ENCODE data around the gene ENPP7. TPM values are rescaled to one million over a fixed set of nuclear protein-coding genes. Genes with fewer than 3 reads are reported as not detected.

The ENPP7 gene
- total RNA-seq, 1 donor, result not detected

DNA sequence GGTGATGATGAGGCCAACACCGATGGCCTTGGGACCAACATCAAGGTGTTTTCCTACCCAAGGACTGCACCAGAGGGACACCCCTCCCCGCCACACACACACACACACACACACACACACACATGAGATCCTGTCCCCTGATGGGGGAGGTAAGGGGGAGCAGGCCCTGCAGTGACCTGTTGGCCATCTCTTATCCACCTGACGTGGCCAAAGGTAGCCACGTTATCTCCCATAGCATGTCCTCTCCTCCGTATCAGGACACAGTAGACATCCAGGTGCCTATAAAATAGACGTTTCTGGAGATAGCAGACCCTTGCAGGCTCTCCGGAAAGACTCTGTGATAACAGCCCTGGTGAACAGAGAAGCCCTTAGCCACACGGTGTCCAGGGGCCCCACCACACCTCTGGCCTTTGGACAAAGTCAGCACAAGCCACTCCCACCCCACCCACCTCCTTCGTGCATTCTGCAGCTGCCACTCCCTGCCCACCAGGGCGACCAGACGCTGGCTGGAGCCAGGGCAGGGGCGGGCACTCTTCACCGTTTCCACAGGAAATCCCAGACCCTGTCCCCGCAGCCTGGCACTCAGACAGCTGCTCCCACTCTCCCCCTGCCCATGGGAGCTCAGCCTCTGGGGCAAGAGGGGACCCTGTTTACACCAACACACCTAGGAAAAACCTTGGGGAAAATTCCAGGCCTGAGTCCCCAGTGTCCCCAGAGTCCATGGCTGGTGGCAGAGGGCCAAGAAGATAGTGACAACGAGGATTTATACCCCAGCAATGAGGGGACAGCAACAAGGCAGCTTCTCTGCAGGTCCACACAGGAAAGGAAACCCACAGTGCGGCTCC lies 15.4 kb upstream of the ENPP7 start:
- Histone ChIP-seq H3K9me3 (ENCODE audit: low read depth, low read length) (no peaks in the 10 kb centered on the region), H3K27me3 (ENCODE audit: insufficient read depth, low read length) (no peaks in the 10 kb centered on the region), H3K4me1 (ENCODE audit: insufficient read depth, low read length) (no peaks in the 10 kb centered on the region), H3K4me3 (ENCODE audit: low read length) (no peak overlapping the region)

DNA sequence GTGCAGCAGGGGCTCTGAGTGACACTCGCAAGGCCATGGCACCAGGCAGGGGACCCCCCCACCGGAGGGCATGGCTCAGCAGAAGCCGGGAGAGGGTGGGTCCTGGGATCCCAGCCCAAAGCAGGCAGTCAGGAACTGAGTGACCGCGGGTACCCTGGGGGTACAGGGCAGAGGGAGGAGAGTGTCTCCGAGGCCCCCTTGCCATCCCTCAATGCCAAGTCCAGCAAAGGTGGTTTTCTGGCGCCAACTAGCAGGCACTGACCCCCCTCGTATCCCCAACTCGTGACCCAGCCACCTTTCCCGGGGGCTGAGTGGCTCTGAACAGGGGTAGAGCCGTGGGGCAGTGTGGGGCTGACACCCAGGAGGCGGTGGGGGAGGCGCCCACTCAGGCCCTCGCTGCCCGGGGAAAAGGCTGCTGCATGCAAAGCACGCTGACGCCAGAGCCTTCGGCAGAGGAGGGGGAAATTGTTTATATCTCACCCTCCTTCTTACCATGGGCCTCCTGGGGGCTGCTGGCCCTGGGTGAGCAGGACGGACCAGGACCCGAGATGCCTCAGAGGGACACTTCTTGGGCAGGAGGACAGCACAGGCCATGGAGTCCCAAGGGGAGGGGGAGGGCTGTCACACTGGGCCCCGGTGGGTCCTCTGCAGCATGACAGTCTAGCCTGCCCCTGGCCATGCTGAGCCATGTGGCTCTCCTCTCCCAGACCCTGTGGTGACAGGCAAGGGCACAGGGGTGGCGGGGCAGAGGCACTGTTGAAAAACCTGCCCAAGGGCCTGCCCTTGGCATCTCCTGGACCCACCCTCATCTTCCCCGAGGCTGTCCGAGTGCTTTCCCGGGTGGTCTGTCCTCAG lies 14.6 kb upstream of the ENPP7 start:
- Histone ChIP-seq H3K4me1 (ENCODE audit: insufficient read depth, low read length) (no peaks in the 10 kb centered on the region), H3K9me3 (ENCODE audit: low read depth, low read length) (no peaks in the 10 kb centered on the region), H3K4me3 (ENCODE audit: low read length) (no peak overlapping the region), H3K27me3 (ENCODE audit: insufficient read depth, low read length) (no peaks in the 10 kb centered on the region)

DNA sequence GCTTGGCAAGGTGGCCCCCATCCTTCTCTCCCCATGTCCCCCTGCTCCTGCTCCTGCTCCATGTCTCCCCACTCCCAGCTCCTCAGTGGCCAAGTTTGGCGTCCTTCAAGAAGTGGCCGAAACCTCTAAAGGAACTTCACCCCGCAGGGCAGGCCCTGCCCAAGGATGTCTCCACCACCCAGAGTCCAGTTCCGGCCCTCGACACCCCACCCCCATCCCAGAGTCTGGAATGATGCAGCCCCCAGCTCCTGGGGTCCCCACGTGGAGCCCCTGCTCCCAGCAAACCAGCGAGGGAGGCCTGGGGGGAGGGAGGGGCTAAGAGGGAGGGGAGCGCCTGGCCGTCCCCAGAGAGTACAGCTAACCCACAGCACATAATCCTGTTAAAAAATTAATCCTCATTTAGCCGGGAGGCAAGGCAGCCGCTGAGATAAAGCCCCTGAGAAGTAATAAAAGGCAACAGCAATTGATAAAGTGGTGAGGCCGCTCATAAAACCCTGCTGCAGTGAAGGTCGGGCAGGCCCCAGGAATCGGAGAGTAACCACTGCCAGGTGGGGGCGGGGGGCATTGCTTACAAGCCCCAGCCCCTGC lies 9.9 kb upstream of the ENPP7 start:
- Histone ChIP-seq H3K4me1 (ENCODE audit: insufficient read depth, low read length) (no peaks in the 10 kb centered on the region), H3K9me3 (ENCODE audit: low read depth, low read length) (no peaks in the 10 kb centered on the region), H3K27me3 (ENCODE audit: insufficient read depth, low read length) (no peaks in the 10 kb centered on the region), H3K4me3 (ENCODE audit: low read length) (no peak overlapping the region)

GRCh38 chr17:79721993-79722671 lies 8.6 kb upstream of the ENPP7 start:
- no peaks in the 10 kb centered on the region for H3K4me1 ChIP-seq (ENCODE audit: insufficient read depth, low read length)
- no peaks in the 10 kb centered on the region for H3K27me3 ChIP-seq (ENCODE audit: insufficient read depth, low read length)
- no peak overlapping the region for H3K4me3 ChIP-seq (ENCODE audit: low read length)
- no peaks in the 10 kb centered on the region for H3K9me3 ChIP-seq (ENCODE audit: low read depth, low read length)

DNA sequence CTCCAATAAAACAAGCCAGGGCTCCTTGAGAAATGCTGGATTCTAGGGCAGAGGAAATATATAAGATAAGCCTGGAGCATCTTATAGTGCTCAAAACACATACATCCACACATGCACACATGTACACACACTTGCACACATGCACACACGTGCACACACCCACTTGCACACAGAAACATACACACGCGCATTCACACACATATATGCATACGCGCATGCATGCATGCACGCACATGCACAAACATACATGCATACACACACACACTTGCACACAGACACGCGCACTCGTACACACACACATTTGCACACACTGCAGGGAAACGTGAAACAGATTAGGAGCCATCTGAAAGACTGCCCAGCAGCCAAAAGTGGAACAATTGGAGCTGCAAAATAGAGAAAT lies 8.0 kb upstream of the ENPP7 start:
- no peak overlapping the region for H3K4me3 ChIP-seq (ENCODE audit: low read length)
- H3K27me3 ChIP-seq (ENCODE audit: insufficient read depth, low read length), result no peaks in the 10 kb centered on the region
- no peaks in the 10 kb centered on the region for H3K4me1 ChIP-seq (ENCODE audit: insufficient read depth, low read length)
- H3K9me3 ChIP-seq (ENCODE audit: low read depth, low read length), result no peaks in the 10 kb centered on the region

DNA sequence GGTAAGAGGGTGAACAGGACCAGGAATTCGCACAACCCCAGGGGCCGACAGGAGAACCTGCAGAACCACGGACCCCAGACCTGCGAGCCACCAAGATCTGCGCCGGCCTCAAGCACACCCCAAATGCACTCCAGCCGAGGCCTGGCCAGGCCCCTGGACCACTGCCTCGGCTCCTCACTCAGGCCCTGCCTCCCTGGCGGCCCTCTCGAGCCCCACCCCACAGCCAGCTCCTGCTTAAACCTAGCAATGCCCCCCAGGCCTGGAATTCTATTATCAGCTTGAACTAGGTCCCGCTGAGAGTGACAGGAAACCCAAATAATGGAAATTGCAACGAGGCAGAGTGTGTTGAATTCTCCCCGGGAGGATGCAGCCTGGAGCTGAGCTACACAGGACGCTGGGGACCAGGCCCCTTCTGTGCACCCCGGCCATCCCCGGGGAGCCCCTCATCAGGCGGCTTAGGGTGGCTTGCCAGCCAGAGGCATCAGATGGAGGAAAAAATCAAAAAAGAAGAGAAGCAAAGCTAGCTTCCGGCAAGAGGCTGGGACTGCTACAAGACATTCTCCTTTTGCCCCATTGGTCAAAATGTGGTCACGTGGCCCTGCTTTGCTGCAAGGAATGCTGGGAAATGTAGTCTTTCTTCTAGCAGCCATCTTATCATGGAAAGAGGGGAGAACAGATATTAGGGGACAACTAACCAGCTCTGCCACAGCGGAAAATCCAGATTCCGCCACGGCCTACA lies 2.4 kb upstream of the ENPP7 start:
- H3K4me1 ChIP-seq (ENCODE audit: insufficient read depth, low read length), result peaks cover 11% of the 10 kb centered on the region
- H3K9me3 ChIP-seq (ENCODE audit: low read depth, low read length), result no peaks in the 10 kb centered on the region
- no peaks in the 10 kb centered on the region for H3K27me3 ChIP-seq (ENCODE audit: insufficient read depth, low read length)
- H3K4me3 ChIP-seq (ENCODE audit: low read length), result no peak overlapping the region

- no peak overlapping the region for H3K4me3 ChIP-seq (ENCODE audit: low read length)
- H3K4me1 ChIP-seq (ENCODE audit: insufficient read depth, low read length), result peaks cover 14% of the 10 kb centered on the region
- no peaks in the 10 kb centered on the region for H3K27me3 ChIP-seq (ENCODE audit: insufficient read depth, low read length)
- no peaks in the 10 kb centered on the region for H3K9me3 ChIP-seq (ENCODE audit: low read depth, low read length)
These were observed 1.8 kb upstream of the ENPP7 start for GRCh38 chr17:79728908-79729471.

DNA sequence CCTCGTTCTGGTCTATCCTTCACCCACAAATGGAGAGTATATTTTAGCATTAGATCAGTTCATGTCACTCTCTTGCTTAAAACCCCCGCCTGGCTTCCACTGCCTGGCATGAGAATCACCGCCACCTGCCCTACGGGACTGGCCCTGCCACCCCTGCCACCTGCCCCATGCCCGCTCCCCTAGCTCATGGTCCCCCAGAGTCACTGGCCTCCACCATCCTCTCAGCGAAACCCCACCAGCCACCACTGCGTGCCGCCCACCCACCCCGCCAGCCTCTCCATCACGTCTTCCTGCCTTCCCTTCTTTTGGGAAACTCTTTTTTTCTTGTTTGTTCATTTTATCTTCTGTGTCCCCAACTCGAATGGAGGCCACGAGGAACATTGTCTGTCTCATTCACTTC lies 982 bp upstream of the ENPP7 start:
- H3K4me1 ChIP-seq (ENCODE audit: insufficient read depth, low read length), result peaks cover 14% of the 10 kb centered on the region
- no peaks in the 10 kb centered on the region for H3K9me3 ChIP-seq (ENCODE audit: low read depth, low read length)
- no peak overlapping the region for H3K4me3 ChIP-seq (ENCODE audit: low read length)
- H3K27me3 ChIP-seq (ENCODE audit: insufficient read depth, low read length), result no peaks in the 10 kb centered on the region

DNA sequence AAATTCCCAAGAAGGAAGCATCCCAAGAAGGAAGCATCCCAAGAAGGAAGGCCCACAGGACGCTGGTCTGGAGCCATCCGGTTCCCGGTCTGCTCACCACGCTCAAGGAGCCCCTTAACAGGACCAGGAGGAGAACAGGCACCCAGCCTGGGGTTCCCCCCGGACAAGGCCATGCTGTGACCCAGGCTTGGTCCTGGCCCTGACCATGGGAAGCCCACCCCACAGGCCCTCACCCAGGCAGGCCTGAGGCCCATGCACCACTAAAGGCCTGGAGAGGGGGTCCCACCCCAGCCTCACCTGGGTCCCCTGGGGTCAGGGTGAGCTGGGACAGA lies 340 bp upstream of the ENPP7 start:
- Histone ChIP-seq H3K4me1 (ENCODE audit: insufficient read depth, low read length) (peaks cover 14% of the 10 kb centered on the region), H3K27me3 (ENCODE audit: insufficient read depth, low read length) (no peaks in the 10 kb centered on the region), H3K9me3 (ENCODE audit: low read depth, low read length) (no peaks in the 10 kb centered on the region), H3K4me3 (ENCODE audit: low read length) (no peak overlapping the region)

- Histone ChIP-seq H3K27me3 (ENCODE audit: insufficient read depth, low read length) (no peaks in the 10 kb centered on the region), H3K9me3 (ENCODE audit: low read depth, low read length) (no peaks in the 10 kb centered on the region), H3K4me1 (ENCODE audit: insufficient read depth, low read length) (peaks cover 14% of the 10 kb centered on the region), H3K4me3 (ENCODE audit: low read length) (no peak overlapping the region)
These were observed 1.5 kb downstream of the ENPP7 start for GRCh38 chr17:79732254-79732653.

GRCh38 chr17:79732804-79733691 lies 2.3 kb downstream of the ENPP7 start:
- peaks cover 14% of the 10 kb centered on the region for H3K4me1 ChIP-seq (ENCODE audit: insufficient read depth, low read length)
- no peaks in the 10 kb centered on the region for H3K9me3 ChIP-seq (ENCODE audit: low read depth, low read length)
- H3K4me3 ChIP-seq (ENCODE audit: low read length), result peak overlapping the region; percentile 12
- H3K27me3 ChIP-seq (ENCODE audit: insufficient read depth, low read length), result no peaks in the 10 kb centered on the region

- no peaks in the 10 kb centered on the region for H3K27me3 ChIP-seq (ENCODE audit: insufficient read depth, low read length)
- no peaks in the 10 kb centered on the region for H3K9me3 ChIP-seq (ENCODE audit: low read depth, low read length)
- peaks cover 14% of the 10 kb centered on the region for H3K4me1 ChIP-seq (ENCODE audit: insufficient read depth, low read length)
- H3K4me3 ChIP-seq (ENCODE audit: low read length), result no peak overlapping the region
These were observed 2.9 kb downstream of the ENPP7 start for GRCh38 chr17:79733692-79734070.

GRCh38 chr17:79735096-79735495 lies 4.4 kb downstream of the ENPP7 start:
- H3K4me1 ChIP-seq (ENCODE audit: insufficient read depth, low read length), result peaks cover 14% of the 10 kb centered on the region
- H3K4me3 ChIP-seq (ENCODE audit: low read length), result no peak overlapping the region
- H3K27me3 ChIP-seq (ENCODE audit: insufficient read depth, low read length), result no peaks in the 10 kb centered on the region
- H3K9me3 ChIP-seq (ENCODE audit: low read depth, low read length), result no peaks in the 10 kb centered on the region

Data from mononuclear cell (primary cell).